Adrenal gland (tissue), 12 donors: ENCODE data around the gene PSMC3. TPM values are rescaled to one million over a fixed set of nuclear protein-coding genes. Genes with fewer than 3 reads are reported as not detected.

Experiments
- DNase-seq, 7 donors: peaks; one replicate each; pipeline ENCODE4 v3.0.0-alpha.2; 2019 to 2020
- H3K27ac ChIP-seq, 5 donors: fragments of 200-600 bp; sonication (generic) in 4 of 5; 1 replicate in 3 of 5; 2 replicates in 2 of 5; pipeline versions ENCODE4 v1.5.1 to v1.8.0; 2016 to 2020; ENCODE audit warnings: mild to moderate bottlenecking in 1 of 5
- H3K27me3 ChIP-seq: fragments of 200-600 bp; 2 replicates; pipeline ENCODE4 v1.8.0; 2021
- H3K36me3 ChIP-seq, 2 donors: fragments of 200-600 bp; replicated peaks in 1 of 2; 1 replicate in 1 of 2; 2 replicates in 1 of 2; pipeline versions ENCODE4 v1.5.1 to v1.8.0; 2018 to 2022
- H3K4me1 ChIP-seq, 2 donors: fragments of 200-600 bp; replicated peaks in 1 of 2; 1 replicate in 1 of 2; 2 replicates in 1 of 2; pipeline versions ENCODE4 v1.5.1 to v1.8.0; 2018 to 2021
- H3K4me3 ChIP-seq, 4 donors: fragments of 200-600 bp; sonication (generic) in 3 of 4; one replicate each; pipeline ENCODE4 v1.5.1; 2016 to 2018
- H3K9me3 ChIP-seq, 3 donors: fragments of 200-600 bp; sonication (generic) in 1 of 3; replicated peaks in 1 of 3; 1 replicate in 2 of 3; 2 replicates in 1 of 3; pipeline versions ENCODE4 v1.5.1 to v1.8.0; 2016 to 2021
- POLR2A ChIP-seq, 2 donors: fragments of 450-650 bp; IDR thresholded peaks; one replicate each; pipeline ENCODE4 v1.6.1; 2017; ENCODE audit warnings: antibody characterized with exemption in 2 of 2, mild to moderate bottlenecking in 2 of 2, moderate library complexity in 1 of 2
- WGBS, 4 donors: extraction: QIAGEN DNeasy Blood & Tissue Kit in 2 of 4; methylation state at CpG; one replicate each; pipeline versions ENCODE4 v1.1.5 to v1.1.7; 2013 to 2017; 5-methylcytosine and 5-hydroxymethylcytosine counted together
- intact Hi-C, 2 donors: fragments of 100-400 bp; cut with DNase I; formaldehyde crosslinking; loops; one replicate each; pipeline versions ENCODE4 v1.14.1 to v1.15.0; 2022 to 2023
- polyA plus RNA-seq, 3 donors: library from polyadenylated mRNA; stranded (reverse); fragments of 200-250 nt in 2 of 3; fragments of 350-450 nt in 1 of 3; fragmentation: Illumina TruSeq in 1 of 3; extraction: RNeasy Lipid Tissue Mini Kit (QIAGEN cat#74804) in 1 of 3; gene quantifications; one replicate each; pipeline ENCODE4 v1.2.3, GENCODE V29; 2013 to 2014
- total RNA-seq, 9 donors: library from RNA; depleted of rRNA in 4 of 9; stranded (reverse); fragments of >200 nt in 4 of 9; fragments of 120-200 nt in 1 of 9; fragmentation: NEBNext Ultra II Directional in 1 of 9; extraction: Animal tissue kit (Norgen Biotek cat#: 25700) in 1 of 9; gene quantifications; one replicate each; pipeline versions ENCODE4 v1.1.0 to v1.2.4, GENCODE V29; 2013 to 2023
- TF ChIP-seq, protein P1 (sequence below), 6 experiments: fragments of 450-650 bp in 4 of 6; fragments of 200-600 bp in 2 of 6; sonication (generic) in 1 of 6; IDR thresholded peaks; 1 replicate in 5 of 6; 2 replicates in 1 of 6; pipeline versions ENCODE4 v1.5.1 to v1.8.0; 2016 to 2021; ENCODE audit warnings: antibody characterized with exemption in 6 of 6, mild to moderate bottlenecking in 2 of 6, moderate library complexity in 1 of 6
- donor health status: healthy with polysubstance abuse.
- donor health status: Bipolar disorder and iron deficiency.
- donor health status: DM: yes; HTN: yes; CAD: no.
- donor health status: DM: no; HTN: no; CAD: no.
- donor health status: DM: no; HTN: no; CAD: no.
- donor health status: DM: yes; HTN: yes; CAD: no.

Gene PSMC3
- total and polyA plus RNA-seq, 12 donors, result 85.4 to 291 (median 130) TPM

DNA sequence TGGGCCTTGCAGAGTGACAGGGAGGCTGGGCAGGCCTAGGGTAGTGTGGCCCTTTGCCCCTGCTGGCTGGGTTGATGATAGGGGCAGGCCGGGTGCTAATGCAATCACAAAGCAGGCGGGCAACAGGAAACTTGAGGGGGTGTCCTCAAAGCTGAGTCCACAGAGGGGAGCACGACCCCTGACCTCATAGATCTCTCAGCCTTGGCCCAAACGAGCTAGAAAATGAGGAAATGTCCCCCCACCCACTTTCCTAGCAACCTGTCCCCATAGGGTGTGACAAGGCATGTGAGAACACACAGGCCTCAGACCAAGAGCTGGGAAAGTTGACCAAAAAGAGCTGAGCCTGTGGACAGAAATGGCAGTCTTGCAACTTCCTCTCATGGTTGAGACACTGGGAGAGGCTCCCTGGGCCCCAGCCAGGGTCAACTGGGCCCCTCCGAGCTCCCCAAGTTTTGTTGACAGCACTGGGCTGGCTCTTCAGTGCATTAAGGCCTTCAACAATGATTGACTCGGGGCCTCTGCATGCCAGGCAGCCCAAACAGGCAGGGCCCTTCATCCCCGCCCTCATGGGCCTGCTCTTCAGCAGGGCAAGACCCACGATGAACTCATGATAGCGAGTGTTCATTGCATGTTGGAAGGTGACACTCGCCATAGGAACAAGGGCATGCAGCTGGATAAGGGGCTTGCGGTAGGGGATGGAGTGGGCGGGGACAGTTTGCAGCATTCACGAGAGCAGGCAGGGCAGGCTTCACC lies 38.1 kb downstream of the PSMC3 start:
- H3K4me1 ChIP-seq, result no peaks in the 10 kb centered on the region
- peak in 1 of 7 donors; percentile 41 for DNase-seq
- H3K27ac ChIP-seq, result peak overlapping the region in 2 of 5 donors; percentile 12 to 82
- H3K36me3 ChIP-seq, result no peaks in the 10 kb centered on the region
- WGBS, 4 donors, result 72 to 82% (median 78%) methylated on average over 11 to 13 of the region's 13 CpGs
- H3K4me3 ChIP-seq, result no peak overlapping the region
- no peaks in the 10 kb centered on the region for H3K9me3 ChIP-seq
- intact Hi-C loops, result no loop called here
- H3K27me3 ChIP-seq, result no peaks in the 10 kb centered on the region
- TF ChIP-seq POLR2A (IDR thresholded peaks at IDR 0.05), result no peak
- TF ChIP-seq, protein P1, sequence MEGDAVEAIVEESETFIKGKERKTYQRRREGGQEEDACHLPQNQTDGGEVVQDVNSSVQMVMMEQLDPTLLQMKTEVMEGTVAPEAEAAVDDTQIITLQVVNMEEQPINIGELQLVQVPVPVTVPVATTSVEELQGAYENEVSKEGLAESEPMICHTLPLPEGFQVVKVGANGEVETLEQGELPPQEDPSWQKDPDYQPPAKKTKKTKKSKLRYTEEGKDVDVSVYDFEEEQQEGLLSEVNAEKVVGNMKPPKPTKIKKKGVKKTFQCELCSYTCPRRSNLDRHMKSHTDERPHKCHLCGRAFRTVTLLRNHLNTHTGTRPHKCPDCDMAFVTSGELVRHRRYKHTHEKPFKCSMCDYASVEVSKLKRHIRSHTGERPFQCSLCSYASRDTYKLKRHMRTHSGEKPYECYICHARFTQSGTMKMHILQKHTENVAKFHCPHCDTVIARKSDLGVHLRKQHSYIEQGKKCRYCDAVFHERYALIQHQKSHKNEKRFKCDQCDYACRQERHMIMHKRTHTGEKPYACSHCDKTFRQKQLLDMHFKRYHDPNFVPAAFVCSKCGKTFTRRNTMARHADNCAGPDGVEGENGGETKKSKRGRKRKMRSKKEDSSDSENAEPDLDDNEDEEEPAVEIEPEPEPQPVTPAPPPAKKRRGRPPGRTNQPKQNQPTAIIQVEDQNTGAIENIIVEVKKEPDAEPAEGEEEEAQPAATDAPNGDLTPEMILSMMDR (IDR thresholded peaks at IDR 0.05), result no peak

DNA sequence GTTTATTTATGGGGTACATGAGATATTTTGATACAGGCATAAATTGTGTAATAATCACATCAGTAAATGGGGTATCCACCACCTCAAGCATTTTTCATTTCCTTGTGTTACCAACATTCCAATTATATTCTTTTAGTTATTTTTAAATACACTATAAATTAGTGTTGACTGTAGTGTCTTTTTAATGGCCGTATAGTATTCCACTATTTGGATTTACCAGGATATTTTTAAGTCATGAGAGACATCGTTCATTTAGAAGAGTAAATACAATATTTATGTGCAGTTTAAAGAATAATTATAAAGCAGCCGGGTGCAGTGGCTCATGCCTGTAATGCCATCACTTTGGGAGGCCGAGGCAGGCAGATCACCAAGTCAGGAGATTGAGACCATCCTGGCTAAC lies 41.7 kb downstream of the PSMC3 start:
- Histone ChIP-seq H3K4me1 (no peaks in the 10 kb centered on the region), H3K36me3 (no peaks in the 10 kb centered on the region), H3K9me3 (no peaks in the 10 kb centered on the region), H3K27ac (no peak overlapping the region), H3K4me3 (no peak overlapping the region), H3K27me3 (no peaks in the 10 kb centered on the region)
- DNase-seq, result no peak
- WGBS, 4 donors, result 87 to 92% (median 90%) methylated on average over 4 of the region's 4 CpGs
- intact Hi-C loops, result no loop called here
- TF ChIP-seq, protein P1 (IDR thresholded peaks at IDR 0.05), result no peak
- no peak for TF ChIP-seq POLR2A (IDR thresholded peaks at IDR 0.05)

DNA sequence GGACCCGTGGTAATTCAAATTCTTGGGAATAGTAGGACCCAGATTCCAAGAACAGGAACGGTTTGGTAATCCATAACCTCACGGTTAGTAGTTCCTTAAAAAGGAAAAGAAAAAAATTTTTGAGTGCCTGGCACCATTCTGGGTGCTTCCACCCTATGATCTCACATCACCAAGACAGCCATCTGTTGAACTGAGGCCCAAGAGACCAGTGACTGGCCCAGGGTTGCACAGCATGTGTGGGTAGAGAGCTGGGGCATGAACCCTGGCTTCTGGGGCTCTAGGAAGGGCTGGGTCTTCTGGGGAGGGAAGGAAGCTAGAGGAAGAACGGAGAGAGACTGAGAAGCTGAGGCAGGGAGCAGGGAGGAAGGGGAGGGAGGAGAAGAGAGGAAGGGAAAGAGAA lies 43.2 kb downstream of the PSMC3 start:
- no peaks in the 10 kb centered on the region for H3K9me3 ChIP-seq
- no peaks in the 10 kb centered on the region for H3K36me3 ChIP-seq
- no peak for DNase-seq
- H3K27me3 ChIP-seq, result no peaks in the 10 kb centered on the region
- no peak overlapping the region for H3K27ac ChIP-seq
- intact Hi-C loops, result no loop called here
- 55 to 60% (median 56%) methylated on average over 4 of the region's 4 CpGs for WGBS, 4 donors
- H3K4me1 ChIP-seq, result no peaks in the 10 kb centered on the region
- TF ChIP-seq POLR2A (IDR thresholded peaks at IDR 0.05), result no peak
- TF ChIP-seq, protein P1 (IDR thresholded peaks at IDR 0.05), result no peak
- no peak overlapping the region for H3K4me3 ChIP-seq

- H3K27me3 ChIP-seq, result no peaks in the 10 kb centered on the region
- WGBS, 4 donors, result 84 to 94% (median 91%) methylated on average over 2 of the region's 2 CpGs
- no peak overlapping the region for H3K4me3 ChIP-seq
- TF ChIP-seq, protein P1 (IDR thresholded peaks at IDR 0.05), result no peak
- TF ChIP-seq POLR2A (IDR thresholded peaks at IDR 0.05), result no peak
- intact Hi-C loops, result no loop called here
- no peaks in the 10 kb centered on the region for H3K36me3 ChIP-seq
- H3K9me3 ChIP-seq, result no peaks in the 10 kb centered on the region
- no peak for DNase-seq
- H3K27ac ChIP-seq, result no peak overlapping the region
- H3K4me1 ChIP-seq, result no peaks in the 10 kb centered on the region
Observed at GRCh38 chr11:47380078-47380477, 46.2 kb downstream of the PSMC3 start.
